LNCaP clone FGC (cell line): Measurements from ENCODE around the gene RITA1.
A peak's percentile ranks its signal among the peaks of the same experiment; 100 is the strongest.

Source experiments
- DNase-seq: peaks from one replicate; pipeline ENCODE4 v3.0.0-alpha.2; 2011; ENCODE audit warnings: low read depth
- H3K4me3 ChIP-seq: 2 replicates; pipeline ENCODE4 v1.5.1; 2011; ENCODE audit warnings: mild to moderate bottlenecking, low read depth, low read length, control low read depth
- CTCF ChIP-seq: IDR thresholded peaks from 2 replicates; pipeline ENCODE4 v1.5.1; 2012; ENCODE audit warnings: mild to moderate bottlenecking; ENCODE audit not compliant: control insufficient read depth, insufficient read depth; ENCODE audit errors: extremely low read depth

The RITA1 gene

GRCh38 chr12:113149361-113150150 lies 36.0 kb upstream of the RITA1 start, which contains the start of gene CFAP73:
TSS of gene CFAP73 (plus strand) at chr12:113149724. CDS start at chr12:113149858, 134 bp downstream.
- H3K4me3 ChIP-seq, result no peak within 1 kb of the TSS
- no peak for DNase-seq
- TF ChIP-seq CTCF, result no peak

GRCh38 chr12:113151655-113152054 lies 33.9 kb upstream of the RITA1 start:
- H3K4me3 ChIP-seq, result no peak overlapping the region
- no peak for TF ChIP-seq CTCF
- DNase-seq, result no peak

GRCh38 chr12:113152196-113152834 lies 33.2 kb upstream of the RITA1 start:
- peak overlapping the region; percentile 46 for H3K4me3 ChIP-seq
- no peak for DNase-seq
- TF ChIP-seq CTCF, result no peak

GRCh38 chr12:113152835-113153814 lies 32.4 kb upstream of the RITA1 start:
- DNase-seq, result peak; percentile 63
- peak overlapping the region; percentile 46 for H3K4me3 ChIP-seq
- TF ChIP-seq CTCF, result peak; percentile 74

- TF ChIP-seq CTCF, result no peak
- no peak for DNase-seq
- no peak overlapping the region for H3K4me3 ChIP-seq
These were observed 31.1 kb upstream of the RITA1 start for GRCh38 chr12:113154351-113154973.

- no peak overlapping the region for H3K4me3 ChIP-seq
- no peak for TF ChIP-seq CTCF
- DNase-seq, result no peak
These were observed 30.5 kb upstream of the RITA1 start for GRCh38 chr12:113155060-113155459.
